HG03025 (cell line): ENCODE data around the gene DPH1.
"Not testable (repeated sequence)": the region's sequence is repeated elsewhere in the genome, so short reads cannot be mapped to it uniquely, and the experiment has no call there.

Source experiments
- ATAC-seq: cut with Tn5 transposase; IDR thresholded peaks from one replicate; pipeline ENCODE4 v1.9.1; 2021; ENCODE audit warnings: mild to moderate bottlenecking, moderate library complexity; ENCODE audit not compliant: unreplicated experiment, low FRiP score

Gene DPH1

GRCh38 chr17:2029911-2030778, at the start of gene DPH1:
Gene DPH1 (plus strand): TSS chr17:2030153. CDS start chr17:2030170, 17 bp downstream.
- ATAC-seq = peak; percentile 52

GRCh38 chr17:1980665-1981250, 49.2 kb upstream of the DPH1 start:
- ATAC-seq = no peak

GRCh38 chr17:1982793-1983366, 47.1 kb upstream of the DPH1 start:
- ATAC-seq = not testable (repeated sequence)

- no peak for ATAC-seq
Observed at GRCh38 chr17:1985093-1985492, 44.9 kb upstream of the DPH1 start.

- ATAC-seq = no peak
Observed at GRCh38 chr17:1985686-1986085, 44.3 kb upstream of the DPH1 start.

GRCh38 chr17:1986783-1987451, 43.0 kb upstream of the DPH1 start:
- ATAC-seq = no peak

- no peak for ATAC-seq
Observed at GRCh38 chr17:1989135-1989534, 40.8 kb upstream of the DPH1 start.

GRCh38 chr17:1992541-1992940, 37.4 kb upstream of the DPH1 start:
- no peak for ATAC-seq

- no peak for ATAC-seq
Observed at GRCh38 chr17:1994707-1995106, 35.2 kb upstream of the DPH1 start.

- ATAC-seq = no peak
Observed at GRCh38 chr17:1995321-1995892, 34.5 kb upstream of the DPH1 start.

- no peak for ATAC-seq
Observed at GRCh38 chr17:1995907-1996799, 33.8 kb upstream of the DPH1 start.

GRCh38 chr17:1996800-1997288, 33.1 kb upstream of the DPH1 start:
- ATAC-seq = no peak

GRCh38 chr17:1997289-1997926, 32.5 kb upstream of the DPH1 start:
- no peak for ATAC-seq

GRCh38 chr17:1997927-1998742, 31.8 kb upstream of the DPH1 start:
- ATAC-seq = no peak

- no peak for ATAC-seq
Observed at GRCh38 chr17:1999557-2000251, 30.2 kb upstream of the DPH1 start.

- no peak for ATAC-seq
Observed at GRCh38 chr17:2002767-2003329, 27.1 kb upstream of the DPH1 start.

GRCh38 chr17:2003525-2003924, 26.4 kb upstream of the DPH1 start:
- ATAC-seq = no peak
